Nucleus accumbens (tissue), 56 donors: ENCODE results near the gene SGCG.

Experiments
- DNase-seq, 56 donors: peaks; one replicate each; lab custom pipeline; 2025; lab: John Stamatoyannopoulos, UW

Gene SGCG

DNA sequence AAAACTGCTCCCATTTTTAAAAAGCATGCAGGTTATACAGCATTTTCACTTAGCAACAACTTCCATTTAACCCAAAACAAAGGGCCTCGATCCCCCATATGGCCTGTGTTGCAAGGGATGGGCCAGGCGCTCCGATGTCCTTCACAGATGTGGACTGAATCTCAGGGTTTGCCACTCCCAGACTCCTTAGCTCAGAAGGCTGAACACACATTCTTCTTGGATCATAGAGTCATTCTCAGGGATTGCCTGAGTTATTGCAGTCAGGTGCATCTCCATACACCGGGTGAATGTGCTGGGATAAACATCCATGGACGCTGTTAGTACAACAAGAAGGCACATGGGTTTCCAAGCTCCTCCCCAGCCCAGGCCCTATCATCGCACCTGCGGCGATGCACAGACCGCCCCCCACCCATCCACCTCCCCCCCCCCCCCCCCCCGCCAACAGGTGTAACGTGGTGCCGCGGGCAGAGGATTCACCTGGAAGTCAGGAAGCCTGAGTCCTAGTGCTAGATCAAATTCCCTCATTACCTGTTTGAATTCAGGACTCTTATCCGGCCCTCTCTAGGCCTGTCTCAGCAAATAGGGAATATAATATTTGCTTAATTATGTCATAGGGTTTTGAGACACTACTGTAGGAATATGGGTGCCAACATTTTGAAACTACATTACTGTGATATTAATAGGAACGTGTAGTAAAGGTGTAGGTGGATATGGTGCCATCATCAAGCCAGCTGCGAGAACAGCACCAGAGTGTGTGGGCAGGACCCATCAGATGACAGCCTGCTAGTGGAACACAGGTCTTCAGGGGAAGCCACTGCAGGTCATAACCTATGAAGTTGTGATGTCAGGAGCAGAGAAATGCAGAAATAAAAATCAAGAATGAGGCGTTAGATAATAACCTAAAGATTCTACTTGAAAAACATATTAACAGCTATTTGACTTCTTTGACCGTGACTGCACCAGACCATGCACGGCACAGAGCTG is 141.9 kb downstream of the SGCG start:
- peak in 29 of 56 donors; percentile 3 to 77 (median 39) for DNase-seq

GRCh38 chr13:23323946-23324709 is 143.3 kb downstream of the SGCG start:
- peak in 7 of 56 donors; percentile 6 to 25 (median 11) for DNase-seq

GRCh38 chr13:23325191-23325590 is 144.4 kb downstream of the SGCG start:
- DNase-seq = no peak

DNA sequence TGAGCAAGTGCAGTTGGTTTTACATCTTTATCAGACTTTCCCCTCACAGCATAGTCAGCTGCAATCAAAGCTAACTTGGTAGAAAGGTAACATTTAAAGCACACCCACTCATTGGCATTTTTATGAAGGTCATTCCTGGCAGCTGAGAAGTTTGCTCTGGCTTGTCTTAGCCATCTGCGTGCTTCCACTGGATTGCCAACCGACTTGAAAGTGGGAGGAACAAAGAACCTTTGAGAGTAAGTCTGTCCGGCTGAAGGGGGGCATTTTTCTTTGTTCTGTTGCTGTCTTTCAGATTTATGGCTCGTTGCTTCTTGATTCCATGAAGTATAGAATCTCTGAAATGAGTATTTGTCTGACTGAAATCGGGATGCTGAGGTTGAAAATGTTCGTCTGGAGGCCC is 149.6 kb downstream of the SGCG start:
- DNase-seq = peak in 2 of 56 donors; percentile 8 to 18

- DNase-seq = no peak
These were observed 158.4 kb downstream of the SGCG start for GRCh38 chr13:23339225-23339624.

DNA sequence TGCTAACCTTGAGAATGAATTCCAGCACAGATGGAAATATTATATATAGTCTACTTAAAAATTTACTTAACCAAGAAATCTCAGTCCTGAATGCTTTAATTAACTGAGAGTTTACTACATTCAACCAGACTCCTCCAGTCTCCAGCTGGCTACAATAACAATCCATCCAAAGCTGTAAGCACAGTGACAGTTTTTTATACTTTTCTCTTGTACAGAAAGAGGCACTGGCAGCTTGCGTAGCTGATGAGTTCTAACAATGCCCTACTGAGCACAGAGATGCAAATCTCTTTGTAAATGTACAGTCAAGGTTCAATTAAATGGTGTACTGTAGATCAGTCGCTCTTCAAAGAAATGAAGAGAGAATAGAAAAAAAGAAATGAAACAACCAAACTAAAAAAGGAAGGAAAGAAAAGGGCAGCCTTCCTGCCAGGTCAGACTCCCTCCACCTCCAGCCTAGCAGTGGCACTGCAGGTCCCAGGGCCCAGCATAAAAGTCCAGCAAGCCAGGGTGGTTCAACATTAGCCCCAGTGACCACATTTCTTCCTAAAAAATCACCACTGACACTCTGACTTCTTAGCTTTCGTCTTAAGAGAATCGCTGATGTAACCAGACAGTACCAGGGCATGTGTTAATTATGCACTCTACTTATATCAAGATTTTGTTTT is 164.3 kb downstream of the SGCG start:
- DNase-seq = no peak

GRCh38 chr13:23347601-23348000 is 166.8 kb downstream of the SGCG start:
- no peak for DNase-seq

- no peak for DNase-seq
These were observed 167.7 kb downstream of the SGCG start for GRCh38 chr13:23348262-23349127.

DNA sequence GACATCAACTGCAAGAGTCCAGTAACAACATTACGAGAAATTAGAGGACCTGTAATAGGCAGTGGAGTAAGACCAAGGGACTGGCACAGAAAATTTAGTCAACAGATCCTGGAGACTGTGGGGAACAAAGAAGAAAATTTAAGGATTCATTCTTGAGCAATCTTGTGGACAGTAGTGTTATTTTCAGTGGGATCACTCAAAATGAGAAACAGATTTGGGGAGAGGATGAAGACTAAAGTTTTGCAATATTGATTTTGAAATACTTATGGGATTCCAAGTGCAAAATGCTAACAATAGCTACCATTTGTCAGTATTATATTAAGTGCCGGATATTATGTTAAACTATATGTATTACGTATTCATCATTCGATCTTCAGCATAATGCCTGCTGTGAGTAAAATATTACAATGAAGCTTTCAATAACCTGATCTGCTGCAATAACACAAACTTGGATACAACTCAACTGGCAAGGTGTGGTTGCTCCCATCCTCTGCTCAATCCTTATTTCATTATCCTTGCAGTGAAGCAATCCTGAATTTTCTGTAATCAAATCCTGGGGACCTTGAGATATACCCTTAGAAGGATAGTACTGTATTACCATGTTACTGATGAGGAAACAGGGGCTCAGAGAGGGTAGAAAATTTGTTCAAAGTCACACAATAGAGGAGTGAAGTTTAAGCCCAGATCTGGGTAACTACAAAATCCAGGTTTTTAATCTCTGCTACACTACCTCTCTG is 168.6 kb downstream of the SGCG start:
- DNase-seq = no peak

DNA sequence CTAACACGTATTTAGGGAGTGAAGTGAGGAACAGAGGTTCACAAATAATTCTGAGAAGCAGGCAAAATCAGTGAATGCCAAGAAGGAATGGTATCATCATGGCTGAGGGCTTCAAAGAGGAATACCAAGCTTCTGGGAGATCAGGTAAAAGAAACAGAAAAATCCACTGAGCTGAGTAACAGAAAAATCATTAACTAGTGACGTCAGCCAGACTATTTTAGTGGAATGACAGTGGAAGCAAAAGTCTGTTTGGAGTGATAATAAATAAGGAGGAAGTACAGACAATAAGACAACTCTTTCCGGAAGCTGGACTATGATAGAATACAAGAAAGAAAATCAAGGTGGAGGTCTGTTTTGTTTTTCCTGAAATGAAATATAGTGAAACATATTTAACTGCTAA is 169.2 kb downstream of the SGCG start:
- DNase-seq = no peak

- DNase-seq = no peak
These were observed 171.4 kb downstream of the SGCG start for GRCh38 chr13:23352161-23352560.

DNA sequence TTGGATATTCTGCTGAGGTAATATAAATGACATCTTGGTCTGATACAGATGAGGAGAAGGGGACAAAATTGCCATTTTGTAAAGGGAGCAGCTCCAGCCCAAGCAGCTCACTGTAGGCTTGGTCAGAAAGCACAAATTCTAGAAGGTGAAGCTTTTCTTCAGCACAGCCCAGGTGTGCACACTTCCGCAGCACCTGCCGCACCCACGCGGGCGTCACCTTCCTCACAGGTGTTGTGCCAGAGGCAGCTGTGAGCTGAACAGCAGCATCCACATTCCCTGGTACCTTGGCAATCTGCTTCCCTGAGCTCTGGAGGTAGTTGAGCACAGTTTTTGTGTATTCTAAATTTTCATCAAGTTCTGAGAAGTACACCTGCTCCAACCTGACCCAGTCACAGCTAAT is 173.7 kb downstream of the SGCG start:
- no peak for DNase-seq

DNA sequence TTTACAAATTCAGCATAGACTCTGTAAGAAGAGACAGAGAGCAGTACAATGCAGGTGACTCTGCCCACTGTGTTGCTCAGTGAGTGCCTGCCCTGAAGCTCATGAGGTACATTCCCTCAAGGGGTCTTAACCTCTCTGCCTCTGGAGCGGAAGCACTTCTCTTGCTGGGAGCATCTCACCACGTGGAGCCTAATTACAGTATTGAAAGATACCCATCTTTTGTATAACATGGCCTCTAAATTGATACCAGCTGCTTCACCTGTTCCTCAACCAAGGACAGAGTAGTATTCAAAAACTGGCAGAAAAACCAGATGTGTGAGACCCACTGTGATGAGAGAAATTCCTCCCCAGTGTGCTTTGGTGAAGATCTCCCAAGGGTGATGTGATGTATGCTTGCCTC is 175.6 kb downstream of the SGCG start:
- DNase-seq = no peak

- no peak for DNase-seq
These were observed 176.6 kb downstream of the SGCG start for GRCh38 chr13:23357349-23357748.

DNA sequence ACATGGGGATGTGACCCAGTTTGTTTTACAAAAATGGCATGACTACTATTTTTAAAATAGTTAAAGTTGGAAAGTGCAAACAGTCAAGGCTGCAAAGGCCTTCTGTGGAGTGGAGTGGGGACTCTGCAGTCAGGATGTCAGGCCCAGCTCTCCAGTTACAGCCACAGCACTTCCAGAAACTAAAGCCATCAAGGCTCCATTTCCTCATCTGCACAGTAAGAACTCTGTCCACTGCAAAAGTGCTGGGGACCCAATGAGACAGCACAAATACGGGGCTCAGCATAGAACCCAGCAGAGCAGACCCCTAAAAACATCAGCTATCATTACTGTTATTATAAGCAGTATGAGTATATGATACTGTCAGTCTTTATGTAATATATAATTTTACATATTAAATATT is 179.1 kb downstream of the SGCG start:
- no peak for DNase-seq

- DNase-seq = no peak
These were observed 184.9 kb downstream of the SGCG start for GRCh38 chr13:23365652-23366051.

- no peak for DNase-seq
These were observed 187.1 kb downstream of the SGCG start for GRCh38 chr13:23367907-23368306.

DNA sequence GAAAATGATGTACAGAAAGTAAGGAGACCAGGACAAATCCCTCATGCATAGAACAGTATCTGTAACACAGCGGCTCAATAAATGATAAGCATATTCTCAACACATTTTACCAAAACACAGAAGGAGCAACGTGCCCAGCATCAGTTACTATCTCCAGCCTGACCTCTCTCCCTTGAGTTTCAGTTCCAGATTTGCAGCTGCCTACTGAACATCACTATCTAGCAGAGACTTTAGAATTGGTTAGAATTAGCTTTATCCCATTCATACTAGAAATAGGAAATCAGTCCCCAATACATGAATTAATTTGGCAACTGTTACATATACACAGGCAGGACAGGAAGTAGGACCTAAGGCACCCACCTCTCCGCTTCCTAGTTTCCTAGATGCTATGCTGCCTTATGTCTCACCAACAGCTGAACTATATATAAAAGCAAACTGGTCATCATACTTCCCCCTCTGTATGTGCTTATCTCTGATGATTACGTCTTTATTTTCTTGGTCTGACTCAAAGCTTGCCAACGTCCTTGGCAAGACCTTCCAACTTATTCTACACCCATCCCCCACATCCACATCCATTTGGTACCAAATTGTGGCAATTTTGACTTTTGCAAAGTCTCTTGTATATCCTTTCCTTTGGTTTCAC is 191.6 kb downstream of the SGCG start:
- no peak for DNase-seq
